Fibroblast of mammary gland (primary cell): ENCODE data around the gene TNFRSF13B.

Experiments
- DNase-seq: peaks from one replicate; pipeline ENCODE4 v3.0.0-alpha.2; 2010; ENCODE audit warnings: low read depth
- H3K4me3 ChIP-seq: 2 replicates; pipeline ENCODE4 v1.5.1; 2011; ENCODE audit warnings: low read depth, mild to moderate bottlenecking, low read length, moderate library complexity; ENCODE audit not compliant: control insufficient read depth
- CTCF ChIP-seq: conservative IDR thresholded peaks from 2 replicates; pipeline ENCODE4 v1.5.1; 2011; ENCODE audit warnings: low read depth, low read length, inconsistent platforms; ENCODE audit not compliant: control insufficient read depth, insufficient read depth

The TNFRSF13B gene

GRCh38 chr17:16947470-16947869 is 24.4 kb downstream of the TNFRSF13B start:
- no peak overlapping the region for H3K4me3 ChIP-seq
- DNase-seq: no peak
- no peak for TF ChIP-seq CTCF

GRCh38 chr17:16945663-16946218 is 26.2 kb downstream of the TNFRSF13B start:
- no peak for DNase-seq
- no peak for TF ChIP-seq CTCF
- no peak overlapping the region for H3K4me3 ChIP-seq

GRCh38 chr17:16945136-16945482 is 26.8 kb downstream of the TNFRSF13B start:
- no peak overlapping the region for H3K4me3 ChIP-seq
- no peak for DNase-seq
- no peak for TF ChIP-seq CTCF

- no peak overlapping the region for H3K4me3 ChIP-seq
- DNase-seq: no peak
- TF ChIP-seq CTCF: no peak
These were observed 27.4 kb downstream of the TNFRSF13B start for GRCh38 chr17:16944334-16945135.

GRCh38 chr17:16943541-16944333 is 28.2 kb downstream of the TNFRSF13B start:
- DNase-seq: no peak
- H3K4me3 ChIP-seq: no peak overlapping the region
- no peak for TF ChIP-seq CTCF

GRCh38 chr17:16943032-16943352 is 28.9 kb downstream of the TNFRSF13B start:
- no peak overlapping the region for H3K4me3 ChIP-seq
- no peak for DNase-seq
- TF ChIP-seq CTCF: no peak
